ENCODE data around the gene CYB5R2. TPM values are rescaled to one million over a fixed set of nuclear protein-coding genes. Genes with fewer than 3 reads are reported as not detected.

Gene CYB5R2
- polyA plus RNA-seq, 1 of the 3 experiments (the other 2 are of a cell fraction) = 0.20 TPM

DNA sequence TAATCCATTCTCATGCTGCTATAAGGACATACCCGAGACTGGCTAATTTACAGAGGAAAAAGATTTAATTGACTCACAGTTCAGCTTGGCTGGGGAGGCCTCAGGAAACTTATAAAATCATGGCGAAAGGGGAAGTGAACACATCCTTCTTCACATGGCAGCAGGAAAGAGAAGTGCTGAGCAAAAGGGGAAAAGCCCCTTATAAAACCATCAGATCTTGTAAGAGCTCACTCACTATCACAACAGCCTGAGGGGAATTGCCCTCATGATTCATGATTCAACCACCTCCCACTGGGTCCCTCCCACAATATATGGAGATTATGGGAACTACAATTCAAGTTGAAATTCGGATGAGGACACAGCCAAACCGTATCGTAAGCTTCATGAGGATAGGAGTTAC lies 3.8 kb upstream of the CYB5R2 start:
- 49% methylated on average over 5 of the region's 5 CpGs for WGBS (ENCODE audit: low lambda C conversion rate)
- H3K9ac ChIP-seq = no peak overlapping the region
- POLR2A ChIA-PET = no interaction called here
- no peak overlapping the region for H3K4me3 ChIP-seq (ENCODE audit: low read depth in 2 of 2, low read length in 1 of 2)
- no peaks in the 10 kb centered on the region for H3K9me2 ChIP-seq
- no peaks in the 10 kb centered on the region for H3K79me2 ChIP-seq (ENCODE audit: insufficient read depth)
- no peak overlapping the region for H3K4me2 ChIP-seq
- H4K20me1 ChIP-seq (ENCODE audit: insufficient read depth) = no peaks in the 10 kb centered on the region
- peaks cover 0 to 7% of the 10 kb centered on the region in 2 experiments; a peak in 1 of 4 replicates for H3K4me1 ChIP-seq (ENCODE audit: control insufficient read depth in 1 of 2, insufficient read depth in 2 of 2, low read depth in 1 of 2, low read length in 1 of 2)
- TF ChIP-seq FOXJ3 (CRISPR knock-in tag; IDR thresholded peaks at IDR 0.05) = no peak
- no peak for TF ChIP-seq GATA2 (CRISPR knock-in tag; IDR thresholded peaks at IDR 0.05)
- TF ChIP-seq FOXM1 (IDR thresholded peaks at IDR 0.05; ENCODE audit: low read depth) = no peak
- no peak for TF ChIP-seq EP300 (IDR thresholded peaks at IDR 0.05; ENCODE audit: borderline replicate concordance in 1 of 2, low read depth in 1 of 2, low read length in 1 of 2)
- H3K27ac ChIP-seq (ENCODE audit: low read depth in 2 of 2, low read length in 1 of 2) = no peak overlapping the region
- no peaks in the 10 kb centered on the region for H3K36me3 ChIP-seq (replicated peaks in 1 of 2; ENCODE audit: control insufficient read depth in 1 of 2, insufficient read depth in 2 of 2, low read length in 1 of 2)
- peaks cover 24% of the 10 kb centered on the region; the same call in 1 of the 2 replicates for H3K27me3 ChIP-seq (ENCODE audit: insufficient read depth)
- no peak for DNase-seq
- no peaks in the 10 kb centered on the region for H3K9me3 ChIP-seq
- no peaks in the 10 kb centered on the region for H3F3A ChIP-seq (replicated peaks; ENCODE audit: insufficient read depth)
- CTCF ChIA-PET = interaction anchor here (1.0 to 3.5 kb wide), 5 partner anchors 11 to 105 kb away, joined by 3 to 24 read pairs (median 8); no protein-coding TSS in a partner anchor
- H2AFZ ChIP-seq (ENCODE audit: low read depth) = no peak overlapping the region

DNA sequence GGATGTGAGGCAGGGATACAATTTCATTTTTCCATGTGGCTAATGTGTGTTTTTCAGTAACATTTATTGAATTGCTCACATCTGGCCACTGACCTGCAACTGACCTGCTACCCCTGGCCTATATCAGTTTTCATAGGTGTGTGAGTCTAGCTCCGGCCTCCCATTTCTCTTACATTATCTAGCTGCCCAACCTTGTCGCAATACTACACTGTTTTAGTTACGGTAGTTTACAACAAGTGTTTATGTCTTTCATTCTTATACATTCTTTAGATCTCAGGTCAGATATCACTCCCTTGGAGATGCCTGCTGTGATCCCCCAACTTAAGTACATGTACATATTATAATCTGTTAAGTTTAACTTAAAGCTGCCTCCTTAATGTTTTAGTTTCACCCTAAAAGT lies 2.3 kb upstream of the CYB5R2 start:
- DNase-seq = no peak
- H3K36me3 ChIP-seq (replicated peaks in 1 of 2; ENCODE audit: control insufficient read depth in 1 of 2, insufficient read depth in 2 of 2, low read length in 1 of 2) = no peaks in the 10 kb centered on the region
- ChIA-PET CTCF (interaction anchor here (0.9 to 2.7 kb wide), 4 partner anchors 10 to 104 kb away, joined by 3 to 24 read pairs (median 5); no protein-coding TSS in a partner anchor), POLR2A (no interaction called here)
- H3K4me1 ChIP-seq (ENCODE audit: control insufficient read depth in 1 of 2, insufficient read depth in 2 of 2, low read depth in 1 of 2, low read length in 1 of 2) = peaks cover 0 to 7% of the 10 kb centered on the region in 2 experiments; a peak in 1 of 4 replicates
- no peaks in the 10 kb centered on the region for H3K9me3 ChIP-seq
- H3K27ac ChIP-seq (ENCODE audit: low read depth in 2 of 2, low read length in 1 of 2) = no peak overlapping the region
- no peaks in the 10 kb centered on the region for H3F3A ChIP-seq (replicated peaks; ENCODE audit: insufficient read depth)
- H3K9ac ChIP-seq = no peak overlapping the region
- TF ChIP-seq MEF2A (IDR thresholded peaks at IDR 0.05; ENCODE audit: borderline replicate concordance, low read depth) = no peak
- no peak for TF ChIP-seq CHD2 (IDR thresholded peaks at IDR 0.05; ENCODE audit: low read length, partially characterized antibody)
- no peak for TF ChIP-seq NRF1 (IDR thresholded peaks at IDR 0.05; ENCODE audit: low read depth, low read length)
- no peak for TF ChIP-seq REST (IDR thresholded peaks at IDR 0.05; ENCODE audit: low read depth, low read length)
- H3K4me3 ChIP-seq (ENCODE audit: low read depth in 2 of 2, low read length in 1 of 2) = no peak overlapping the region
- no peak overlapping the region for H3K4me2 ChIP-seq
- H3K79me2 ChIP-seq (ENCODE audit: insufficient read depth) = no peaks in the 10 kb centered on the region
- peaks cover 19% of the 10 kb centered on the region; the same call in 1 of the 2 replicates for H3K27me3 ChIP-seq (ENCODE audit: insufficient read depth)
- no peaks in the 10 kb centered on the region for H4K20me1 ChIP-seq (ENCODE audit: insufficient read depth)
- H2AFZ ChIP-seq (ENCODE audit: low read depth) = no peak overlapping the region
- H3K9me2 ChIP-seq = no peaks in the 10 kb centered on the region
- WGBS (ENCODE audit: low lambda C conversion rate) = 63% methylated on average over 3 of the region's 3 CpGs

All from SK-N-SH (cell line).